C4-2B (cell line): ENCODE results near the gene SEH1L.

Experiments
- CTCF ChIP-seq: fragments of 450-650 bp; conservative IDR thresholded peaks from 2 replicates; pipeline ENCODE4 v1.5.1; 2017; ENCODE audit warnings: mild to moderate bottlenecking
- ZFX ChIP-seq: fragments of 450-650 bp; IDR thresholded peaks from 2 replicates; pipeline ENCODE4 v1.6.1; 2017

- no peak for TF ChIP-seq CTCF
- TF ChIP-seq ZFX: no peak
Observed at GRCh38 chr18:13006531-13007247, 58.9 kb downstream of the SEH1L start.
